Activated T-cell treated with anti-CD3 and anti-CD28 coated beads, Interleukin-2, amount 50 U/mL, for 4 hours (primary cell): ENCODE results near the gene RGS7BP. TPM values are rescaled to one million over a fixed set of nuclear protein-coding genes. Genes with fewer than 3 reads are reported as not detected.

Experiments
- ATAC-seq, 2 donors: fragments of 200-7000 bp; cut with Tn5 transposase; one replicate each; pipeline ENCODE4 v1.10.0; 2021
- DNase-seq: peaks from one replicate; pipeline ENCODE4 v3.0.0-alpha.2; 2020
- H3K27me3 Mint-ChIP-seq: one replicate; pipeline ENCODE4 v1.8.0; 2021; ENCODE audit warnings: low read depth, mixed read lengths
- H3K36me3 Mint-ChIP-seq: one replicate; pipeline ENCODE4 v1.8.0; 2022; ENCODE audit warnings: mixed read lengths; ENCODE audit not compliant: insufficient read depth
- H3K4me1 Mint-ChIP-seq: one replicate; pipeline ENCODE4 v1.8.0; 2021; ENCODE audit warnings: low read depth, mixed read lengths
- H3K4me3 Mint-ChIP-seq: one replicate; pipeline ENCODE4 v1.8.0; 2021; ENCODE audit warnings: mild to moderate bottlenecking, moderate library complexity, mixed read lengths
- H3K9me3 Mint-ChIP-seq: one replicate; pipeline ENCODE4 v1.8.0; 2021; ENCODE audit warnings: mixed read lengths
- total RNA-seq, 3 donors: library from RNA; stranded (reverse); gene quantifications; one replicate each; pipeline ENCODE4 v1.2.1, GENCODE V29; 2021

Gene RGS7BP
- total RNA-seq, 3 donors from 2014 or later = not detected

DNA sequence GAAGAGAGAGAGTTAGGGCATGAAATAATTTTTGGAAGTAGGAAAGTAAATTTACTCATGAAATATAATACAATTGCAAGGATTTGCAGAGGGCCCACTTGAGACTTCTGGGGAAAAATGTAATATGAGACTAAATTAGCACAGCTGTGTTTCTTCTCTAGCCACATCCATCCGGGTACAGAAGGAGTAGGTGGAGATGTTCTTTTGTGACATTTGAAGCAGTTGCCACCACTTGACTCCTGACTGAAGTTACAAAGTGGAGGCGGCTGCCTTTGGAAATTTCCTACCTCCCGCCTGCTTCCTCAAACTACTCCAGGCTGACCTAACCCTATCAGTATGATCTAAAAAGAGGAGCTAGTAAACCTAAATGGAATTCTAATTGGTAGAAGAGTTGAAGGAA, 126.4 kb downstream of the RGS7BP start:
- Mint-ChIP-seq H3K9me3 (no peaks in the 10 kb centered on the region), H3K4me3 (no peak overlapping the region), H3K36me3 (no peaks in the 10 kb centered on the region), H3K4me1 (no peaks in the 10 kb centered on the region), H3K27me3 (peaks cover 10% of the 10 kb centered on the region)
- DNase-seq = no peak
- no peak for ATAC-seq

DNA sequence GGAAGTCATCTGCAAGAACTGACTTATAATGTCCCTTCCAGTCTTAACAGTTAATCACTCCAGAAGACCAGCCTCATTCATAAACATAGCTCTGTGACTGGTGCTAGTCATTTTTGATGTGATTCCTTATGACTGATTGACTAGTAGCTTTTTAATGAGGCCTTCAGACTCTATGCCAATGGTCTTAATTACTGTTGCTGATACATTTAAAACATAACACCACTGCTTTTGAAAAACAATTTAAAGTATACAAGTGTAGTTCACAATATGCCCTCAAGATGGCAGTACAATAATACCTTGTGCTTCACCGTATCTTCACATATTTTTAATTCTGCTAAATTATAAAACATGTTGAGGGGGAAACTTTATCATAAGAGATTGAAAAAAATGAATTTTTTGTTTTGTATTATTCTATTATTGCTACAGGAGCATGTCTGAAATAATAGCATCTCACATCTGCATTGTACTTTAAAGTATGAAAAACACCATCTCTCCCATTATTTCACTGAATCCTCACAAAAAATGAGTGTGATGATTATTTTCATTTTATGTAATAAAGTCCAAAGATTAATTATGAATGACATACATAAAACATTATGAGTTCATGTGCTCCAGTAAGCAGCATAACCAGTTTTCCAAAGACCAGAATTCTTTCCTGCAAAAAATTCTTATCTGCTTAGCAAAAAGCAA, 129.3 kb downstream of the RGS7BP start:
- DNase-seq = no peak
- ATAC-seq = no peak
- Mint-ChIP-seq H3K9me3 (no peaks in the 10 kb centered on the region), H3K4me3 (no peak overlapping the region), H3K36me3 (no peaks in the 10 kb centered on the region), H3K27me3 (peaks cover 16% of the 10 kb centered on the region), H3K4me1 (no peaks in the 10 kb centered on the region)

DNA sequence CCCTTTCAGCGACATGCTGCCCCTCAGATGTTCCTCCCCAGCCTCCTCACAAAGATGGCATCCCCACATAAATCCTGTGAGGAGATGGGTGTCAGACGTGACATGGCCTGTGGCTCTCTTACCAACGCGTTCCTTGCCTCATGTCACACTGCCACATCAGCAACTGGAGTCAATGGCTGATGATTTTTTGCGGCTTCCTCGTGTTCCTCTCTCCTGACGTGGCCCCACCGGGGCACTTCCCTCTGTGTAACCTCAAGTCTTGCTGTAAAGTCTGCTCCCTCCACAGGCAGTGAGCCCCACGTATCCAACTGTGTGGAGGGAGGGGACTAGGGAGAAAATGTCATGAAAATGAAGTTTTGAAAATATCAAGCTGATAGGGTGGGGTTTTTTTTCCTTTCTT, 131.3 kb downstream of the RGS7BP start:
- no peaks in the 10 kb centered on the region for H3K36me3 Mint-ChIP-seq
- H3K4me3 Mint-ChIP-seq = no peak overlapping the region
- DNase-seq (no peak), ATAC-seq (no peak)
- H3K27me3 Mint-ChIP-seq = peaks cover 16% of the 10 kb centered on the region
- no peaks in the 10 kb centered on the region for H3K9me3 Mint-ChIP-seq
- no peaks in the 10 kb centered on the region for H3K4me1 Mint-ChIP-seq

DNA sequence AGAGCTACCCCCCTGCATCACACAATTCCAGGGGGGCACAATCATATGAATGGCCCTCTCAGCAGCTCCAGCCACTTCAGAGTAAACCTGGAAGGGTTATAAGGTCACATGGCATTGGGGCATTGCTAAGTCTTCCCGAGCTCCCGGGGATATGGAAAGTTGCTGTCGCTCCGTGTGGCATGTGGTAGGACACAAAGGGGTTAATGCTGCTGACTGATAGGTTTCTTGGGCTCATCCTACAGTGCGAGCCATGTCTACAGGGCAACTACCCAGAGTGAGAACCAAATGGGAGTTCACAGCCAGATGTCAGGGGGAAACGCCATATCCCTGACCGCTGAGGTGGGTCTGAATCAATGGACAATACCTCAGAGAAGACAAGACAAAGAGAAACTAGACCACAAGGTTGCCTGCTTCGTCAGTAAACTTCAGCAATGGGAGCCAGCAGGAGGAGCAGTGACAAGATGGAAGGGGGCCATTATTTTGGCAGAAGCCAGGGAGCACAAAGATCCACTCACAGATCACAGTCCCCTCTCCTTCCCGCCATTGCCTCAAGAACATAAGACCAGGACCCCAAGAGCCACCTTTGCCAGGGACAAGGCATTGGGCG, 132.1 kb downstream of the RGS7BP start:
- no peaks in the 10 kb centered on the region for H3K9me3 Mint-ChIP-seq
- no peak overlapping the region for H3K4me3 Mint-ChIP-seq
- peaks cover 16% of the 10 kb centered on the region for H3K27me3 Mint-ChIP-seq
- ATAC-seq = no peak
- H3K4me1 Mint-ChIP-seq = no peaks in the 10 kb centered on the region
- H3K36me3 Mint-ChIP-seq = no peaks in the 10 kb centered on the region
- DNase-seq = no peak

DNA sequence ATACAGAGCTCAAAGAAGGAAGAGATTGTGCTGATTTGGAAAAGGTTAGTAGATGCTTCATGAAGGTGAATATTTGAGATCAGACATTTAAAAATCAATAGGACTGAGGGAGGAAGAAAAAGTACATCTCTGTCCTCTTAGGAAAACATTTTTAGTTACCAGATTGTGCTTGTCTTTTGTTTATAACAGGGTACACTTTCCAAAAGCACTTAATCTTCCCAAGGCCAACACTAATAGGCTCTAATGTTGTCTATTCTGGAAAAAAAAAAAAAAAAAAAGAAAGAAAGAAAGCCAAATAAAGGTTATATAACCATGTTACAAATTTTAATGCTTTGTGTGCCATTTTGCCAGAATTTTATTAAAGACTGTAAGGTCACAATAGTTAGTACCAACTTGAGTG, 139.0 kb downstream of the RGS7BP start:
- Mint-ChIP-seq H3K27me3 (no peaks in the 10 kb centered on the region), H3K36me3 (no peaks in the 10 kb centered on the region), H3K9me3 (no peaks in the 10 kb centered on the region), H3K4me1 (no peaks in the 10 kb centered on the region), H3K4me3 (no peak overlapping the region)
- DNase-seq (no peak), ATAC-seq (no peak)

DNA sequence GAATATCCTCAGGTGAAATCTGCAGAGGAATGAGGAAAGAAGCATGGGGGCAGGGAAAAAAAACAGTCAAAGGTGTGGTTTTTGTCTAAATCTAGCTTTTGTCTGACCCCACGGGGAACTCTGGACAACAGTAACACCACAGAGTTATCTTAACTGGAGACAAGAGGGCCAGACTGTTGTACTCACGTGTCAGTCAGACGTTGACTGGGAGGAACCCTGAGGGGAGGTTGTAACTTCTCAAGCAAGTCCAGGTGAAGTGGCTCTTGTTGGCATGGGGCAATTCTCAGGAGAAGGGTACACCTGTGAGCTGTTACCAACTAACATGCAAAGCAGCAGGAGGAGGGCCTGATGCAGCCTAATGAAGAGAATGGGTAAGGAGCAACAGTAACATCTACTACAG, 140.4 kb downstream of the RGS7BP start:
- no peaks in the 10 kb centered on the region for H3K9me3 Mint-ChIP-seq
- H3K4me3 Mint-ChIP-seq = no peak overlapping the region
- H3K27me3 Mint-ChIP-seq = no peaks in the 10 kb centered on the region
- H3K4me1 Mint-ChIP-seq = no peaks in the 10 kb centered on the region
- DNase-seq (no peak), ATAC-seq (no peak)
- H3K36me3 Mint-ChIP-seq = no peaks in the 10 kb centered on the region

DNA sequence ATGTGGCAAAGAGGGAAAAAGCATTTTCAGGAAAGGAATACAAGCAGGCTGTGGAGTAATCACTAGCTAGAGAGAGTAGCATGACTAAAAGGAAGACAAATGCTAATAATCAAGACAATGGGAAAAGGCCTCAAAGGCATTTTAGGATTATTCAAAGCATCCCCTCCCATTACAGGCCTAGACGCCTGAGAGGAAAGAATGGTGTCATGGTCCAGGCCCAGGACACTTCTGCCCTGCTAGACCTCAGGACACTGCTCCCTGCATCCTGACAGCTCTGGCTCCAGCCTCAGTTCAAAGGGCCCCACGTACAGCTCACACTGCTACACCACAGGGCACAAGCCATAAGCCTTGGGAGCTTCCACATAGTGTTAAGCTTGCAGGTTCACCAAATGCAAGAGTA, 143.7 kb downstream of the RGS7BP start:
- H3K27me3 Mint-ChIP-seq = no peaks in the 10 kb centered on the region
- no peak overlapping the region for H3K4me3 Mint-ChIP-seq
- no peaks in the 10 kb centered on the region for H3K9me3 Mint-ChIP-seq
- DNase-seq = no peak
- no peaks in the 10 kb centered on the region for H3K36me3 Mint-ChIP-seq
- no peaks in the 10 kb centered on the region for H3K4me1 Mint-ChIP-seq
- ATAC-seq = no peak

DNA sequence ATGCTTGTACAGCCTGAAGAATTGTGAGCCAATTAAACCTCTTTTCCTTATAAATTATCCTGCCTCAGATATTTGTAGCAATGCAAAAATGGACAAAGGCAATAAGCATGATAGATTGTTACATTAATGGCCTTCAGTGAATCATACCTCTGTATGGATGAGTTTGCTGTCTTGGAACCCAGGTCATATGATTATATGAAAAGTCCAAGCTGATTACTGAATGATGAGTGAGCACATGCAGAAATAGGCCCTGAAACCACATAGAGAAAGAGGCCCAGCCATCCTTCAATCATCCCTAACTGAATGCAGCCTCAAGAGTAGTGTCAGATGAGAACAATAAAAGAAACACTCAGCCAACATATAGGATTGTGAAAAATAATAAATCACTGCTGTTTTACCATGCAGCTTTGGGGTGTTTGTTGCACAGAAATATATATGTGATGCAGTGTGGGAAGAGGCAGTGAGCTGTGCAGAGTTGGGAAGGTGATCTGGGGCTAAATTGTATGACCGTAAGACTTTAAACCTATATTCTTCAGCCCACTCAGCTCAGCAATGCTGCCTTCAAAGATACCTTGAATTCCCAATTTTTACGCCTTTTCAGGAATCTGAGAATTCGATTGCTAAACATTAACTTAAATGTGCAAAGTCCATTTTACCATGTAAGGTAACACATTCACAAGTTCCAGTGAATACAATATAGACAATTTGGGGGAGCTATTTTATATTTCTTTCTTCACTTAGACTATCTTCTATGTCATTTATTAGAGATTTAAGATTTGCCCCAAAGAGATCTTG, 148.1 kb downstream of the RGS7BP start:
- Mint-ChIP-seq H3K36me3 (no peaks in the 10 kb centered on the region), H3K4me1 (no peaks in the 10 kb centered on the region), H3K27me3 (peaks cover 2% of the 10 kb centered on the region), H3K9me3 (no peaks in the 10 kb centered on the region), H3K4me3 (no peak overlapping the region)
- no peak for DNase-seq
- no peak for ATAC-seq

DNA sequence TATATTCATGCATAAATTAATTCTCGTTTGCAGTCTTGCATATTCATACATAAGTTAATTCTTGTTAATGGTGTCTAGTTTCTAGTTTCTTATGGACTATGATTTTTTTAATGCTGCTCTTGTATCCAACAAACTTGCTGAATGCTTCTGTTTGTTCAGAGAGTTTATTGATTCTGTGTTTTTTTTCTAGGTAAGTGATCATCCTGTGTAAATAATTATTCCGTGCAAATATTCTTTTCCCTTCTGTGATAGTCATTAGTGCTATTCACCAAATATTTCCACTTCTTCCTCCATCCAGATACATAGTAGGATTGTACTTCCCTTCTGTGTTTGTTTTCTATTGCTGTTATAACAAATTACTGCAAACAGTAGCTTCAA, 148.7 kb downstream of the RGS7BP start:
- no peak for DNase-seq
- no peaks in the 10 kb centered on the region for H3K4me1 Mint-ChIP-seq
- ATAC-seq = no peak
- no peak overlapping the region for H3K4me3 Mint-ChIP-seq
- H3K27me3 Mint-ChIP-seq = peaks cover 3% of the 10 kb centered on the region
- no peaks in the 10 kb centered on the region for H3K36me3 Mint-ChIP-seq
- no peaks in the 10 kb centered on the region for H3K9me3 Mint-ChIP-seq

DNA sequence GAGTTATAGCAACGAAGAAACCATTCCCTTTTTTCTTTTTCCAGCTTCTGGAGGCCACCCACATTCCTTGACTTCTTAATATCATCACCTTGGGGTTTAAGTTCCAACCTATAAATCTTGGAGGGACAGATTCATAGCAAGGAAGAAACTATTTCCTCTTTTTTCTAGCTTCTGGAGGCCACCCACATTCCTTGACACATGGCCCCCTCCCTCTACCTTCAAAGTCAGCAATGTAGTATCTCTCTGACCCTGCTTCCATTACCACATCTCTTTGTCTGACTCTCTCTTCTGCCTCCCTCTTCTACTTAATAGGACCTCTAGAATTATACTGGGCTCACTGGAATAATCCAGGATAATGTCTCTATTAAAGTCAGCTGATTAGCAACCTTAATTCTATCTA, 149.8 kb downstream of the RGS7BP start:
- H3K4me1 Mint-ChIP-seq = no peaks in the 10 kb centered on the region
- ATAC-seq (no peak), DNase-seq (no peak)
- H3K9me3 Mint-ChIP-seq = no peaks in the 10 kb centered on the region
- H3K36me3 Mint-ChIP-seq = no peaks in the 10 kb centered on the region
- no peak overlapping the region for H3K4me3 Mint-ChIP-seq
- H3K27me3 Mint-ChIP-seq = peaks cover 3% of the 10 kb centered on the region

DNA sequence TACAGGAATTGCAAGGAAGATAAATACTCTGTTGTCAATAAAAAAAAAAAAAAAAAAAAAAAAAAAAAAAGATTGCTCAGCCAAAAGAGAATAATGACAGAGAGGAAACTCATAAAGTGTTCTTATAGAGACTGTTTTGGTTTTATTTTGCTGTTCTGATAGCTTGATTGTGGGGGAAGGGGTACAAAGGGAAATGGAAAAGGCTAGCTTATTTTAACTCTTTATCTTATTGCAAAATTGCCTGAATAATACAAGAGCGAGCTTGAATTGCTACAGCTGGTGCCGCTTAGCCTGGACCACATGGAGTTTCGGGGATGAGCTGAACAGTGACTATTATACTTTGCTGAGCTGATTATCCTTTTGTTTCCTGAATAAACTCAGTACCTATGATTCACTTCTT, 153.5 kb downstream of the RGS7BP start:
- DNase-seq (no peak), ATAC-seq (no peak)
- H3K27me3 Mint-ChIP-seq = peaks cover 3% of the 10 kb centered on the region
- no peaks in the 10 kb centered on the region for H3K36me3 Mint-ChIP-seq
- no peaks in the 10 kb centered on the region for H3K4me1 Mint-ChIP-seq
- H3K4me3 Mint-ChIP-seq = no peak overlapping the region
- no peaks in the 10 kb centered on the region for H3K9me3 Mint-ChIP-seq

Other genes starting within 250 kb of the RGS7BP start
- not detected for gene SHISAL2B, start 184.5 kb downstream of the RGS7BP start, total RNA-seq